A549 (cell line): ENCODE results near the gene AUTS2.

Experiments used
- CHD2 ChIP-seq: fragments of 150-350 bp; IDR thresholded peaks from 2 replicates; pipeline ENCODE4 v1.6.1; 2014; ENCODE audit warnings: low read length; ENCODE audit not compliant: partially characterized antibody
- GATA3 ChIP-seq: IDR thresholded peaks from 2 replicates; pipeline ENCODE4 v1.6.1; 2012; ENCODE audit warnings: borderline replicate concordance
- JUNB ChIP-seq: fragments of >200 bp; sonication (Bioruptor Twin); formaldehyde crosslinking; IDR thresholded peaks from 2 replicates; pipeline ENCODE4 v1.6.1; 2016
- MYC ChIP-seq: IDR thresholded peaks from 2 replicates; pipeline ENCODE4 v1.6.1; 2012; ENCODE audit warnings: mild to moderate bottlenecking, inconsistent platforms, low read length, improper control_type of control experiment, borderline replicate concordance
- RAD21 ChIP-seq, 2 experiments: fragments of >200 bp in 1 of 2; sonication (Bioruptor Twin) in 1 of 2; formaldehyde crosslinking in 1 of 2; IDR thresholded peaks in 1 of 2; conservative IDR thresholded peaks in 1 of 2; 2 replicates in 1 of 2; 3 replicates in 1 of 2; pipeline ENCODE4 v1.6.1; 2012 to 2018; ENCODE audit warnings: inconsistent platforms in 1 of 2
- SMC3 ChIP-seq: fragments of >200 bp; sonication (Bioruptor Twin); formaldehyde crosslinking; IDR thresholded peaks from 3 replicates; pipeline ENCODE4 v1.6.1; 2018; ENCODE audit warnings: inconsistent platforms
- ZC3H11A ChIP-seq: fragments of 450-650 bp; IDR thresholded peaks from 2 replicates; pipeline ENCODE4 v1.6.1; 2014; ENCODE audit warnings: antibody characterized with exemption, mild to moderate bottlenecking
- TF ChIP-seq, protein P1 (sequence below): fragments of >200 bp; sonication (Bioruptor Twin); formaldehyde crosslinking; IDR thresholded peaks from 3 replicates; pipeline ENCODE4 v1.5.1; 2016
- TF ChIP-seq, protein P2 (sequence below): fragments of 250-450 bp; sonication (Bioruptor Pico); IDR thresholded peaks from 2 replicates; pipeline ENCODE4 v1.5.0; 2020; ENCODE audit warnings: low read depth, mild to moderate bottlenecking, moderate library complexity
- TF ChIP-seq, protein P3 (sequence below): IDR thresholded peaks from 2 replicates; pipeline ENCODE4 v1.6.1; 2012
- TF ChIP-seq, protein P4 (sequence below): fragments of 250-450 bp; sonication (Bioruptor Pico); IDR thresholded peaks from 2 replicates; pipeline ENCODE4 v1.5.0; 2021; ENCODE audit warnings: mild to moderate bottlenecking, moderate library complexity, borderline replicate concordance

GRCh38 chr7:70349819-70350218 is 751.5 kb downstream of the AUTS2 start:
- TF ChIP-seq ZC3H11A: no peak
- TF ChIP-seq, protein P1, sequence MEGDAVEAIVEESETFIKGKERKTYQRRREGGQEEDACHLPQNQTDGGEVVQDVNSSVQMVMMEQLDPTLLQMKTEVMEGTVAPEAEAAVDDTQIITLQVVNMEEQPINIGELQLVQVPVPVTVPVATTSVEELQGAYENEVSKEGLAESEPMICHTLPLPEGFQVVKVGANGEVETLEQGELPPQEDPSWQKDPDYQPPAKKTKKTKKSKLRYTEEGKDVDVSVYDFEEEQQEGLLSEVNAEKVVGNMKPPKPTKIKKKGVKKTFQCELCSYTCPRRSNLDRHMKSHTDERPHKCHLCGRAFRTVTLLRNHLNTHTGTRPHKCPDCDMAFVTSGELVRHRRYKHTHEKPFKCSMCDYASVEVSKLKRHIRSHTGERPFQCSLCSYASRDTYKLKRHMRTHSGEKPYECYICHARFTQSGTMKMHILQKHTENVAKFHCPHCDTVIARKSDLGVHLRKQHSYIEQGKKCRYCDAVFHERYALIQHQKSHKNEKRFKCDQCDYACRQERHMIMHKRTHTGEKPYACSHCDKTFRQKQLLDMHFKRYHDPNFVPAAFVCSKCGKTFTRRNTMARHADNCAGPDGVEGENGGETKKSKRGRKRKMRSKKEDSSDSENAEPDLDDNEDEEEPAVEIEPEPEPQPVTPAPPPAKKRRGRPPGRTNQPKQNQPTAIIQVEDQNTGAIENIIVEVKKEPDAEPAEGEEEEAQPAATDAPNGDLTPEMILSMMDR: no peak
- TF ChIP-seq RAD21 (conservative IDR thresholded peaks at IDR 0.05 in 1 of 2, IDR thresholded peaks at IDR 0.05 in 1 of 2): no peak
- TF ChIP-seq, protein P2, sequence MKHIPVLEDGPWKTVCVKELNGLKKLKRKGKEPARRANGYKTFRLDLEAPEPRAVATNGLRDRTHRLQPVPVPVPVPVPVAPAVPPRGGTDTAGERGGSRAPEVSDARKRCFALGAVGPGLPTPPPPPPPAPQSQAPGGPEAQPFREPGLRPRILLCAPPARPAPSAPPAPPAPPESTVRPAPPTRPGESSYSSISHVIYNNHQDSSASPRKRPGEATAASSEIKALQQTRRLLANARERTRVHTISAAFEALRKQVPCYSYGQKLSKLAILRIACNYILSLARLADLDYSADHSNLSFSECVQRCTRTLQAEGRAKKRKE (CRISPR knock-in tag): no peak
- no peak for TF ChIP-seq CHD2
- TF ChIP-seq SMC3: no peak
- TF ChIP-seq JUNB: no peak
- no peak for TF ChIP-seq MYC
- TF ChIP-seq, protein P3, sequence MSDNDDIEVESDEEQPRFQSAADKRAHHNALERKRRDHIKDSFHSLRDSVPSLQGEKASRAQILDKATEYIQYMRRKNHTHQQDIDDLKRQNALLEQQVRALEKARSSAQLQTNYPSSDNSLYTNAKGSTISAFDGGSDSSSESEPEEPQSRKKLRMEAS: no peak
- no peak for TF ChIP-seq GATA3
- TF ChIP-seq, protein P4, sequence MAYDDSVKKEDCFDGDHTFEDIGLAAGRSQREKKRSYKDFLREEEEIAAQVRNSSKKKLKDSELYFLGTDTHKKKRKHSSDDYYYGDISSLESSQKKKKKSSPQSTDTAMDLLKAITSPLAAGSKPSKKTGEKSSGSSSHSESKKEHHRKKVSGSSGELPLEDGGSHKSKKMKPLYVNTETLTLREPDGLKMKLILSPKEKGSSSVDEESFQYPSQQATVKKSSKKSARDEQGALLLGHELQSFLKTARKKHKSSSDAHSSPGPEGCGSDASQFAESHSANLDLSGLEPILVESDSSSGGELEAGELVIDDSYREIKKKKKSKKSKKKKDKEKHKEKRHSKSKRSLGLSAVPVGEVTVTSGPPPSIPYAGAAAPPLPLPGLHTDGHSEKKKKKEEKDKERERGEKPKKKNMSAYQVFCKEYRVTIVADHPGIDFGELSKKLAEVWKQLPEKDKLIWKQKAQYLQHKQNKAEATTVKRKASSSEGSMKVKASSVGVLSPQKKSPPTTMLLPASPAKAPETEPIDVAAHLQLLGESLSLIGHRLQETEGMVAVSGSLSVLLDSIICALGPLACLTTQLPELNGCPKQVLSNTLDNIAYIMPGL (CRISPR knock-in tag): no peak
